Stimulated activated CD4-positive, alpha-beta T cell treated with anti-CD3 and anti-CD28 coated beads, Interleukin-15, amount 100 ng/mL, for 1 hour (primary cell): ENCODE data around the gene SH3BP5L.
"Not testable (repeated sequence)": the region's sequence is repeated elsewhere in the genome, so short reads cannot be mapped to it uniquely, and the experiment has no call there.

Source experiments
- DNase-seq, 2 donors: peaks; one replicate each; pipeline ENCODE4 v3.0.0-alpha.2; 2020; ENCODE audit warnings: low read depth in 1 of 2, low spot score in 1 of 2

SH3BP5L gene

GRCh38 chr1:248810727-248811513 is 14.8 kb downstream of the SH3BP5L start:
- no peak for DNase-seq

GRCh38 chr1:248810000-248810726 is 15.6 kb downstream of the SH3BP5L start:
- no peak for DNase-seq

- DNase-seq, result no peak
Measured at GRCh38 chr1:248808876-248809275, 16.8 kb downstream of the SH3BP5L start.

- peak in 1 of 2 donors; percentile 42 for DNase-seq
Measured at GRCh38 chr1:248807067-248807737, 18.5 kb downstream of the SH3BP5L start.

- DNase-seq, result no peak
Measured at GRCh38 chr1:248805876-248806275, 19.8 kb downstream of the SH3BP5L start.

- DNase-seq, result no peak
Measured at GRCh38 chr1:248804771-248805681, 20.7 kb downstream of the SH3BP5L start.

- not testable (repeated sequence) for DNase-seq
Measured at GRCh38 chr1:248803501-248803900, 22.2 kb downstream of the SH3BP5L start.

GRCh38 chr1:248802454-248802853 is 23.3 kb downstream of the SH3BP5L start:
- DNase-seq, result no peak

GRCh38 chr1:248800459-248800858 is 25.3 kb downstream of the SH3BP5L start:
- DNase-seq, result no peak

GRCh38 chr1:248798791-248799190 is 26.9 kb downstream of the SH3BP5L start:
- DNase-seq, result no peak

- DNase-seq, result not testable (repeated sequence)
Measured at GRCh38 chr1:248794663-248795062, 31.1 kb downstream of the SH3BP5L start.

- no peak for DNase-seq
Measured at GRCh38 chr1:248793592-248793991, 32.1 kb downstream of the SH3BP5L start.

GRCh38 chr1:248792342-248792741 is 33.4 kb downstream of the SH3BP5L start:
- DNase-seq, result no peak

GRCh38 chr1:248791010-248791409 is 34.7 kb downstream of the SH3BP5L start:
- no peak for DNase-seq

- DNase-seq, result no peak
Measured at GRCh38 chr1:248790456-248790855, 35.3 kb downstream of the SH3BP5L start.

- not testable (repeated sequence) for DNase-seq
Measured at GRCh38 chr1:248789337-248789736, 36.4 kb downstream of the SH3BP5L start.

GRCh38 chr1:248788327-248788726 is 37.4 kb downstream of the SH3BP5L start:
- DNase-seq, result no peak

- DNase-seq, result no peak
Measured at GRCh38 chr1:248787430-248787829, 38.3 kb downstream of the SH3BP5L start.

- no peak for DNase-seq
Measured at GRCh38 chr1:248786156-248786555, 39.6 kb downstream of the SH3BP5L start.

GRCh38 chr1:248783367-248783766 is 42.3 kb downstream of the SH3BP5L start:
- no peak for DNase-seq
